ENCODE data around the gene FGFR4. TPM values are rescaled to one million over a fixed set of nuclear protein-coding genes. Genes with fewer than 3 reads are reported as not detected.

FGFR4 gene
- total and polyA plus RNA-seq, 2 of the 8 experiments (the other 6 are each of a cell fraction or from before 2014, with no cell fraction given) = 61.4 to 88.4 TPM

DNA sequence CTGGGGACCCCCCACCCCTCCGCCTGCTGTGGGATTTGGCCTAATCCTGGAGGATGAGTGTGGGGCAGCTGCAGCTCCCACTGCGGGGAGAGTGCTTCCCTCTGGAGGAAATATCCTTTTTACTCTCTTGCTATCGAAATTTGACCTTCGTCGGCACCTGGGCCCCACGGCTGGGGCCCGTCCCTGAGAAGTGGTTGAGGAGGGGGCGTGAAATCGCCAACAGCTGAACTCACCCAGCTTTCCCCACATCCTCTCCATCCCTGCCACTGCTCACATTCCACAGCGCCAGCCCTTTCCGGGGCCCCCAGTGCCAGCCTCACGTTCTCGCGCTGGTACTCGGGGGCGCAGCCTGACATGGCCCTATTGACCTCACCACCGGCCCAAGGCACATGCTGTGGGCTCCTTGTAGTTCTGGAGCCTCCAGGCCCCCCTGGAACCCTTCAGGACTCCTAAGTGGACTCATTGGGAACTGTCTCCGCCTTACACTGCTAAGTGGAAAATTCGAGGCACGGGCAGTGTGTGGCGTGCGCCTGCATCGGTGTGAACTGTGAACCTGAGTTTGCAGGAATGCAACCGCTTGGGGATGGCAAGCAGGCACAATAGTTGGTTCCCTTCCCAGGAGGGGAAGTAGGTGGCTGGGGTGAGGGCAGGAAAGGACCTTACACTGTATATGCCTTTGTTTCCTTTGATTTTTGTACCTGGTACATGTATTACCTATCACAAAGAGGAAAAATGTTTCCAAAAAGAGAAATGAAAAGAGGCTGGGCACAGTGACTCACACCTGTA, 19.2 kb downstream of the FGFR4 start:
- H3K4me3 ChIP-seq (ENCODE audit: extremely low read depth in 1 of 4, insufficient read depth in 2 of 4, low read depth in 3 of 4, low read length in 4 of 4) = no peak overlapping the region
- no peak overlapping the region for H2AK5ac ChIP-seq (ENCODE audit: low read depth, low read length)
- peak overlapping the region; percentile 60; the same call in 1 of the 2 replicates for H2BK12ac ChIP-seq (ENCODE audit: low read depth, low read length)
- no peaks in the 10 kb centered on the region for H4K20me1 ChIP-seq (replicated peaks in 1 of 2; ENCODE audit: control insufficient read depth in 1 of 2, insufficient read depth in 2 of 2, low read length in 2 of 2)
- POLR2A ChIA-PET (ENCODE audit: partially characterized antibody) = interaction anchor here (1.3 kb wide), 2 partner anchors 8 to 28 kb away, joined by 3 to 5 read pairs; partner anchors contain the start of gene NSD1
- H3K79me2 ChIP-seq (ENCODE audit: control insufficient read depth in 1 of 2, insufficient read depth in 2 of 2, low read length in 2 of 2) = no peaks in the 10 kb centered on the region
- TF ChIP-seq RAD21 (IDR thresholded peaks at IDR 0.05 in 1 of 2, conservative IDR thresholded peaks at IDR 0.05 in 1 of 2; ENCODE audit: low read depth in 2 of 2, low read length in 2 of 2) (0 out of 4 replicates have a peak, but pooled peaks of 1 of the 2 experiments have one; percentile 3), NANOG (IDR thresholded peaks at IDR 0.05; ENCODE audit: insufficient read depth, low read depth, low read length, poor library complexity, severe bottlenecking) (no peak), BRCA1 (IDR thresholded peaks at IDR 0.05; ENCODE audit: low read depth, low read length) (no peak), CTBP2 (IDR thresholded peaks at IDR 0.05; ENCODE audit: borderline replicate concordance, insufficient read depth, insufficient read length, low read length) (no peak), HDAC6 (IDR thresholded peaks at IDR 0.05; ENCODE audit: low read depth, low read length) (no peak)
- H3K79me1 ChIP-seq (ENCODE audit: low read depth, low read length) = no peaks in the 10 kb centered on the region
- no peak overlapping the region for H3K56ac ChIP-seq (replicated peaks; ENCODE audit: insufficient read length, low read depth, low read length)
- WGBS, 2 experiments (ENCODE audit: extremely low coverage in 1 of 2, insufficient coverage in 1 of 2, insufficient read length in 1 of 2, insufficient replicate concordance in 2 of 2, low coverage in 1 of 2, low lambda C conversion rate in 2 of 2, missing lambda C conversion rate in 1 of 2) = 83% methylated on average over 24 of the region's 24 CpGs; no CpG with 5 or more reads in 1 of the 2 experiments
- peak overlapping the region; percentile 57; the same call in 1 of the 2 replicates for H4K8ac ChIP-seq (ENCODE audit: extremely low read depth, insufficient read depth, low read length)
- H3K4me1 ChIP-seq (replicated peaks in 1 of 4; ENCODE audit: control insufficient read depth in 3 of 4, insufficient read depth in 4 of 4, low read length in 3 of 4) = peaks cover 0 to 9% (median 0%) of the 10 kb centered on the region in 4 experiments; a peak in 3 of 7 replicates
- no peak overlapping the region for H3K4ac ChIP-seq (replicated peaks; ENCODE audit: insufficient read length, low read depth, low read length)
- no peaks in the 10 kb centered on the region for H3K9me3 ChIP-seq (ENCODE audit: insufficient read depth in 2 of 2, low read depth in 1 of 2, low read length in 1 of 2)
- CTCF ChIA-PET (ENCODE audit: partially characterized antibody) = interaction anchor here (1.1 to 11.0 kb wide), 5 partner anchors 8 to 445 kb away, joined by 3 to 161 read pairs (median 5); partner anchors contain the start of gene FGFR4
- no peaks in the 10 kb centered on the region for H3K27me3 ChIP-seq (replicated peaks in 1 of 4; ENCODE audit: control insufficient read depth in 3 of 4, extremely low read depth in 1 of 4, insufficient read depth in 3 of 4, low read length in 3 of 4)
- H4K5ac ChIP-seq (ENCODE audit: insufficient read length, low read depth, low read length) = no peak overlapping the region
- no peak overlapping the region; the same call in none of the 2 replicates for H3K18ac ChIP-seq (ENCODE audit: extremely low read depth, low read length)
- no peak overlapping the region for H2BK20ac ChIP-seq (ENCODE audit: low read length)
- no peak overlapping the region for H3K14ac ChIP-seq (ENCODE audit: insufficient read length)
- no peaks in the 10 kb centered on the region for H3K23me2 ChIP-seq (ENCODE audit: low read depth, low read length)
- H2BK120ac ChIP-seq (replicated peaks; ENCODE audit: low read depth, low read length) = no peak overlapping the region
- no peak for FAIRE-seq
- H3K23ac ChIP-seq (ENCODE audit: insufficient read length) = no peak overlapping the region
- no peak overlapping the region for H3K9ac ChIP-seq (replicated peaks in 1 of 4; ENCODE audit: extremely low read depth in 1 of 4, low read depth in 3 of 4, low read length in 3 of 4)
- no peak overlapping the region for H3K27ac ChIP-seq (ENCODE audit: low read depth, low read length)
- no peak overlapping the region; a peak in 1 of 4 replicates for H3K4me2 ChIP-seq (ENCODE audit: insufficient read depth in 1 of 2, low read depth in 2 of 2, low read length in 2 of 2)
- H3K36me3 ChIP-seq (ENCODE audit: control insufficient read depth in 2 of 4, insufficient read depth in 4 of 4, low read length in 3 of 4) = no peaks in the 10 kb centered on the region
- 0 out of 2 replicates have a peak overlapping the region, but pooled peaks have one; percentile 12 for H2AFZ ChIP-seq (ENCODE audit: low read length)
- 0 out of 2 replicates have a peak overlapping the region, but pooled peaks have one; percentile 88 for H2BK15ac ChIP-seq (ENCODE audit: low read length)
- no peak overlapping the region for H2BK5ac ChIP-seq (ENCODE audit: low read depth, low read length)
- DNase-seq (ENCODE audit: low read depth in 1 of 2, low spot score in 2 of 2) = no peak
- H4K91ac ChIP-seq (replicated peaks; ENCODE audit: insufficient read length, low read length) = no peak overlapping the region
